GM12878 (cell line): Measurements from ENCODE around the gene CFAP97D2. TPM values are rescaled to one million over a fixed set of nuclear protein-coding genes. Genes with fewer than 3 reads are reported as not detected.

Experiments used
- ATAC-seq: fragments of 200-7000 bp; cut with Tn5 transposase; 3 replicates; pipeline ENCODE4 v1.9.1; 2020; ENCODE audit warnings: mild to moderate bottlenecking, moderate library complexity
- BruUV-seq: library from RNA; stranded (reverse); fragments of 400-500 nt; replicated peaks from 2 replicates; lab custom pipeline; 2021; lab: Mats Ljungman, UMichigan
- CTCF ChIA-PET: fragments of 300-600 bp; sonication (Branson Sonifier 250); formaldehyde crosslinking; extraction: SDS; loops from one replicate; lab custom pipeline; 2021; ENCODE audit warnings: inconsistent platforms; lab: Yijun Ruan, JAX
- POLR2A ChIA-PET: fragments of 350-600 bp; formaldehyde crosslinking; extraction: SDS; loops from one replicate; lab custom pipeline; 2021; ENCODE audit warnings: inconsistent platforms; lab: Charles Lee
- RAD21 ChIA-PET: fragments of 300-600 bp; sonication (Branson Sonifier 250); formaldehyde crosslinking; loops from one replicate; lab custom pipeline; 2023; ENCODE audit warnings: antibody characterized with exemption; ENCODE audit not compliant: unreplicated experiment; lab: Charles Lee
- SMC1A ChIA-PET: fragments of 300-600 bp; sonication (Branson Sonifier 250); formaldehyde crosslinking; loops from one replicate; lab custom pipeline; 2023; ENCODE audit not compliant: unreplicated experiment, uncharacterized antibody; lab: Charles Lee
- DNase-seq: peaks from one replicate; pipeline ENCODE4 v3.0.0-alpha.2; 2011; ENCODE audit warnings: low read depth, low spot score
- FAIRE-seq: peaks from 3 replicates; lab custom pipeline; 2011; peaks lifted over from hg19 to GRCh38; lab: Jason Lieb, UNC
- H2AFZ ChIP-seq: 2 replicates; pipeline ENCODE4 v1.6.0; 2011; ENCODE audit warnings: low read depth, low read length, control low read depth; ENCODE audit not compliant: control insufficient read depth
- H3K27ac ChIP-seq: 2 replicates; pipeline ENCODE4 v1.5.1; 2011; ENCODE audit warnings: control low read depth; ENCODE audit not compliant: control insufficient read depth, insufficient read depth
- H3K27me3 ChIP-seq, 2 experiments: replicated peaks in 1 of 2; 2 replicates each; pipeline versions ENCODE4 v1.6.0 to v1.6.1; 2011; ENCODE audit warnings: low read length in 1 of 2; ENCODE audit not compliant: control insufficient read depth in 2 of 2, insufficient read depth in 2 of 2
- H3K36me3 ChIP-seq, 2 experiments: 2 replicates each; pipeline ENCODE4 v1.5.1; 2011; ENCODE audit warnings: low read length in 1 of 2; ENCODE audit not compliant: control insufficient read depth in 2 of 2, insufficient read depth in 2 of 2
- H3K4me1 ChIP-seq: 2 replicates; pipeline ENCODE4 v1.6.1; 2011; ENCODE audit warnings: mild to moderate bottlenecking, low read length, moderate library complexity, mixed read lengths; ENCODE audit not compliant: control insufficient read depth, insufficient read depth
- H3K4me2 ChIP-seq: 2 replicates; pipeline ENCODE4 v1.6.0; 2011; ENCODE audit warnings: control low read depth; ENCODE audit not compliant: control insufficient read depth, insufficient read depth
- H3K4me3 ChIP-seq: fragments of 200-600 bp; sonication (generic); 2 replicates; pipeline ENCODE4 v1.5.1; 2016
- H3K79me2 ChIP-seq: 2 replicates; pipeline ENCODE4 v1.6.0; 2011; ENCODE audit warnings: low read length; ENCODE audit not compliant: control insufficient read depth, insufficient read depth
- H3K9ac ChIP-seq: 2 replicates; pipeline ENCODE4 v1.8.0; 2011; ENCODE audit warnings: low read length, control low read depth, mixed read lengths; ENCODE audit not compliant: control insufficient read depth, insufficient read depth
- H3K9me3 ChIP-seq: replicated peaks from 3 replicates; pipeline ENCODE4 v1.5.1; 2011; ENCODE audit warnings: mild to moderate bottlenecking, low read length; ENCODE audit not compliant: control insufficient read depth, insufficient read depth
- H4K20me1 ChIP-seq: 2 replicates; pipeline ENCODE4 v1.6.0; 2011; ENCODE audit not compliant: control insufficient read depth, insufficient read depth
- ASH2L ChIP-seq: fragments of 300-600, 200-600 bp; sonication (generic); IDR thresholded peaks from 2 replicates; pipeline ENCODE4 v1.6.1; 2017; ENCODE audit warnings: low read depth, mild to moderate bottlenecking, borderline replicate concordance
- KDM1A ChIP-seq: fragments of 200-600 bp; sonication (generic); IDR thresholded peaks from 2 replicates; pipeline ENCODE4 v1.6.1; 2016; ENCODE audit warnings: borderline replicate concordance
- MTA2 ChIP-seq: fragments of 450-650 bp; IDR thresholded peaks from 2 replicates; pipeline ENCODE4 v1.6.1; 2016; ENCODE audit warnings: low read depth, mild to moderate bottlenecking, moderate library complexity
- NR2C1 ChIP-seq: fragments of 450-650 bp; IDR thresholded peaks from 2 replicates; pipeline ENCODE4 v1.6.1; 2017; ENCODE audit warnings: antibody characterized with exemption, mild to moderate bottlenecking, moderate library complexity
- PML ChIP-seq: IDR thresholded peaks from 2 replicates; pipeline ENCODE4 v1.6.1; 2012; ENCODE audit warnings: low read length, inconsistent platforms
- RFX5 ChIP-seq: IDR thresholded peaks from 2 replicates; pipeline ENCODE4 v1.6.1; 2011; ENCODE audit warnings: low read depth, low read length, improper control_type of control experiment
- SMC3 ChIP-seq: IDR thresholded peaks from 2 replicates; pipeline ENCODE4 v1.6.1; 2011; ENCODE audit warnings: low read length, improper control_type of control experiment, borderline replicate concordance
- TARDBP ChIP-seq: IDR thresholded peaks from 2 replicates; pipeline ENCODE4 v1.6.1; 2016; ENCODE audit warnings: borderline replicate concordance
- WGBS: methylation state at CpG from one replicate; pipeline ENCODE4 v1.1.6; 2016; ENCODE audit warnings: low lambda C conversion rate; ENCODE audit not compliant: insufficient replicate concordance, insufficient coverage; ENCODE audit errors: missing lambda C conversion rate; 5-methylcytosine and 5-hydroxymethylcytosine counted together
- in situ Hi-C: fragments of 300-500 bp; cut with MboI; formaldehyde crosslinking; loops from 9 replicates; pipeline ENCODE4 v1.14.3; 2018; ENCODE audit warnings: mixed read lengths
- intact Hi-C: fragments of 100-400 bp; cut with micrococcal nuclease; formaldehyde crosslinking; loops from one replicate; pipeline ENCODE4 v1.14.2; 2022; ENCODE audit not compliant: unreplicated experiment
- polyA plus RNA-seq, 11 experiments: library from polyadenylated mRNA; depleted of rRNA in 4 of 11; unstranded in 6 of 11; stranded (reverse) in 5 of 11; fragments of >200 nt; fragmentation: Nextera tagmentation in 4 of 11; fragmentation: Illumina TruSeq in 1 of 11; extraction: Ambion mirVana in 4 of 11; extraction: Trizol in 1 of 11; gene quantifications; 1 replicate in 1 of 11; 2 replicates in 10 of 11; pipeline versions ENCODE4 v1.2.1 to v1.2.3, GENCODE V29; 2011 to 2016; ENCODE audit warnings: inconsistent platforms in 2 of 11, missing spikeins in 2 of 11, low read depth in 1 of 11
- total RNA-seq, 4 experiments: library from RNA; depleted of rRNA in 3 of 4; stranded (reverse); fragments of >200 nt in 3 of 4; fragmentation: Illumina TruSeq in 1 of 4; extraction: Trizol in 1 of 4; gene quantifications; 2 replicates each; pipeline versions ENCODE4 v1.2.1 to v1.2.3, GENCODE V29; 2013 to 2021
- TF ChIP-seq, protein P1 (sequence below): fragments of 450-650 bp; IDR thresholded peaks from 2 replicates; pipeline ENCODE4 v1.6.1; 2014; ENCODE audit warnings: mild to moderate bottlenecking
- TF ChIP-seq, protein P2 (sequence below): fragments of 450-650 bp; formaldehyde crosslinking; IDR thresholded peaks from 2 replicates; pipeline ENCODE4 v1.5.0; 2022; ENCODE audit warnings: mild to moderate bottlenecking, missing genetic modification characterization
- TF ChIP-seq, protein P3 (sequence below): IDR thresholded peaks from 2 replicates; pipeline ENCODE4 v1.6.1; 2012; ENCODE audit warnings: low read depth, low read length, improper control_type of control experiment
- TF ChIP-seq, protein P4 (sequence below): fragments of 450-650 bp; IDR thresholded peaks from 2 replicates; pipeline ENCODE4 v1.6.1; 2017; ENCODE audit warnings: mild to moderate bottlenecking, moderate library complexity

CFAP97D2 gene
- total and polyA plus RNA-seq, 10 of the 15 experiments (the other 5 are each of a cell fraction or from before 2014, with no cell fraction given), result not detected

DNA sequence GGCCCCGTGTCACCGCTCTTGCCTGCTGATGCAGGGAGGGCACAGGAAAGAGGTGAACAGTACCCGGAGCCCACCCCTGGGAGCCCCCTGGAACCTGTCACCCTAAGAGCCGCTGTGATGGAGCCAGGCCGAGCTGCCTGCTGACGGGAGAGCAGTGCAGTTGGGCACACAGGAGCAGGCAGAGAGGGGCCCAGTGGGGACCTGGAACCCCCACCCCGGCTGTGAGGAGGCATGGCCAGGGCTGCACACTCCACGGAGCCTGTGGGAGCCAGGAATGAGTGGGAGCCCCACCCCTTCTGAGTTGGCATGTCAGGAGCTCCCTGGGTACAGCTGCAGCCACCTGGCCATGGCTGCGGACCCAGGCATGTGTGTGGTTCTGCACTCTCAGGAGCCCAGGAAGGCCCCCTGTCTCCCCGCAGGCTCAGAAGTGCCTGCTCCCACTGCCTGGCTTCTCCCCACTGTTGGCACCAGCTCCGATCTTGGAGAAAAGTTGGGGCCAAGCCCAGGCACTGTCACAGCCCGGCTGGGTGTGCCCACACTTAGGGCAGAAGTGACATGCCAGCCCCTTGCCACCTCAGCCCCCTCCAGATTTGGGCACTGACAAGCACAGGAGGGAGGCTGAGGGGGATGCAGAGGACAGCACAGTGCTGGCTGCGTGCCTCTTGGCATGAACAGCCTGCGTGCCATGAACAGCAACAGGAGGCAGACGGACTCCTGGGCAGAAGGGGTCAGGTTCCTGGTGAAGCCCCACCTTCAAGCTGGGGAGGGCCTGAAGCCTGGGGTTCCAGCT lies 6.3 kb downstream of the CFAP97D2 start (continued):
- no peak for TF ChIP-seq MTA2
- TF ChIP-seq PML, result no peak
- TF ChIP-seq NR2C1, result no peak
- TF ChIP-seq, protein P1, sequence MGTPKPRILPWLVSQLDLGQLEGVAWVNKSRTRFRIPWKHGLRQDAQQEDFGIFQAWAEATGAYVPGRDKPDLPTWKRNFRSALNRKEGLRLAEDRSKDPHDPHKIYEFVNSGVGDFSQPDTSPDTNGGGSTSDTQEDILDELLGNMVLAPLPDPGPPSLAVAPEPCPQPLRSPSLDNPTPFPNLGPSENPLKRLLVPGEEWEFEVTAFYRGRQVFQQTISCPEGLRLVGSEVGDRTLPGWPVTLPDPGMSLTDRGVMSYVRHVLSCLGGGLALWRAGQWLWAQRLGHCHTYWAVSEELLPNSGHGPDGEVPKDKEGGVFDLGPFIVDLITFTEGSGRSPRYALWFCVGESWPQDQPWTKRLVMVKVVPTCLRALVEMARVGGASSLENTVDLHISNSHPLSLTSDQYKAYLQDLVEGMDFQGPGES, result no peak
- TF ChIP-seq, all 136 proteins: peak for 0

DNA sequence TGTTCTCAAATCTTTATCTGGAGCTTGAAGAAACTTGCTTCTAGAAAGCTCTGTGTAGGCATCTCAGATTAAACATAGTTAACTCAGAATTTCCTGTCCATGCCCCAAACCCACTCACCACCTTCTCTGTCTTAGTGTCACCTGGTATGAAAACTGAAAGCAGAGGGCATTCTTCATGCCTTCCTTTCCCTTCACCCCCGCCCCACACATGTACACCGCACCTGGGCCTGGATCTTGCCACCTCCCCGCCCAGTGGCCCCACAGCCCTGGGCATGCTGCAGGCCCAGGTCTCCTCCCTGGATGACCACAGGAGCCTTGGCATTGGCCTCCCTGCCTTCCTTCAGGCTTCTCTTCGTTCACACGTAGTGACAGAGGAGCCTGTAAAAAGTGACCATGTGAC lies 15.8 kb downstream of the CFAP97D2 start:
- ChIA-PET RAD21 (interaction anchor here (1.2 kb wide), 1 partner anchor 28 kb away, joined by 3 read pairs; no protein-coding TSS in a partner anchor), CTCF (no interaction called here), SMC1A (interaction anchor here (1.4 kb wide), 1 partner anchor 49 kb away, joined by 3 read pairs; no protein-coding TSS in a partner anchor), POLR2A (no interaction called here)
- Histone ChIP-seq H3K9me3 (no peaks in the 10 kb centered on the region; the same call in 2 of the 3 replicates), H3K4me2 (no peak overlapping the region), H3K36me3 (no peaks in the 10 kb centered on the region), H3K27ac (no peak overlapping the region), H3K4me3 (no peak overlapping the region), H4K20me1 (no peaks in the 10 kb centered on the region), H3K9ac (no peak overlapping the region), H3K4me1 (no peaks in the 10 kb centered on the region), H3K27me3 (no peaks in the 10 kb centered on the region; a peak in 1 of 4 replicates), H3K79me2 (no peaks in the 10 kb centered on the region), H2AFZ (no peak overlapping the region)
- ATAC-seq (no peak), DNase-seq (no peak), FAIRE-seq (no peak)
- intact Hi-C loops, result no loop called here
- 33% methylated on average over 5 of the region's 5 CpGs for WGBS
- in situ Hi-C loops, result no loop called here
- BruUV-seq, result no TSS peak
- TF ChIP-seq, protein P2, sequence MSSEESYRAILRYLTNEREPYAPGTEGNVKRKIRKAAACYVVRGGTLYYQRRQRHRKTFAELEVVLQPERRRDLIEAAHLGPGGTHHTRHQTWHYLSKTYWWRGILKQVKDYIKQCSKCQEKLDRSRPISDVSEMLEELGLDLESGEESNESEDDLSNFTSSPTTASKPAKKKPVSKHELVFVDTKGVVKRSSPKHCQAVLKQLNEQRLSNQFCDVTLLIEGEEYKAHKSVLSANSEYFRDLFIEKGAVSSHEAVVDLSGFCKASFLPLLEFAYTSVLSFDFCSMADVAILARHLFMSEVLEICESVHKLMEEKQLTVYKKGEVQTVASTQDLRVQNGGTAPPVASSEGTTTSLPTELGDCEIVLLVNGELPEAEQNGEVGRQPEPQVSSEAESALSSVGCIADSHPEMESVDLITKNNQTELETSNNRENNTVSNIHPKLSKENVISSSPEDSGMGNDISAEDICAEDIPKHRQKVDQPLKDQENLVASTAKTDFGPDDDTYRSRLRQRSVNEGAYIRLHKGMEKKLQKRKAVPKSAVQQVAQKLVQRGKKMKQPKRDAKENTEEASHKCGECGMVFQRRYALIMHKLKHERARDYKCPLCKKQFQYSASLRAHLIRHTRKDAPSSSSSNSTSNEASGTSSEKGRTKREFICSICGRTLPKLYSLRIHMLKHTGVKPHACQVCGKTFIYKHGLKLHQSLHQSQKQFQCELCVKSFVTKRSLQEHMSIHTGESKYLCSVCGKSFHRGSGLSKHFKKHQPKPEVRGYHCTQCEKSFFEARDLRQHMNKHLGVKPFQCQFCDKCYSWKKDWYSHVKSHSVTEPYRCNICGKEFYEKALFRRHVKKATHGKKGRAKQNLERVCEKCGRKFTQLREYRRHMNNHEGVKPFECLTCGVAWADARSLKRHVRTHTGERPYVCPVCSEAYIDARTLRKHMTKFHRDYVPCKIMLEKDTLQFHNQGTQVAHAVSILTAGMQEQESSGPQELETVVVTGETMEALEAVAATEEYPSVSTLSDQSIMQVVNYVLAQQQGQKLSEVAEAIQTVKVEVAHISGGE (CRISPR knock-in tag), result no peak
- TF ChIP-seq TARDBP, result no peak
- no peak for TF ChIP-seq SMC3
- TF ChIP-seq KDM1A, result no peak
- TF ChIP-seq MTA2, result no peak
- TF ChIP-seq, protein P3, sequence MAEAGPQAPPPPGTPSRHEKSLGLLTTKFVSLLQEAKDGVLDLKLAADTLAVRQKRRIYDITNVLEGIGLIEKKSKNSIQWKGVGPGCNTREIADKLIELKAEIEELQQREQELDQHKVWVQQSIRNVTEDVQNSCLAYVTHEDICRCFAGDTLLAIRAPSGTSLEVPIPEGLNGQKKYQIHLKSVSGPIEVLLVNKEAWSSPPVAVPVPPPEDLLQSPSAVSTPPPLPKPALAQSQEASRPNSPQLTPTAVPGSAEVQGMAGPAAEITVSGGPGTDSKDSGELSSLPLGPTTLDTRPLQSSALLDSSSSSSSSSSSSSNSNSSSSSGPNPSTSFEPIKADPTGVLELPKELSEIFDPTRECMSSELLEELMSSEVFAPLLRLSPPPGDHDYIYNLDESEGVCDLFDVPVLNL, result no peak
- TF ChIP-seq RFX5, result no peak
- TF ChIP-seq ASH2L, result no peak
- TF ChIP-seq, protein P4, sequence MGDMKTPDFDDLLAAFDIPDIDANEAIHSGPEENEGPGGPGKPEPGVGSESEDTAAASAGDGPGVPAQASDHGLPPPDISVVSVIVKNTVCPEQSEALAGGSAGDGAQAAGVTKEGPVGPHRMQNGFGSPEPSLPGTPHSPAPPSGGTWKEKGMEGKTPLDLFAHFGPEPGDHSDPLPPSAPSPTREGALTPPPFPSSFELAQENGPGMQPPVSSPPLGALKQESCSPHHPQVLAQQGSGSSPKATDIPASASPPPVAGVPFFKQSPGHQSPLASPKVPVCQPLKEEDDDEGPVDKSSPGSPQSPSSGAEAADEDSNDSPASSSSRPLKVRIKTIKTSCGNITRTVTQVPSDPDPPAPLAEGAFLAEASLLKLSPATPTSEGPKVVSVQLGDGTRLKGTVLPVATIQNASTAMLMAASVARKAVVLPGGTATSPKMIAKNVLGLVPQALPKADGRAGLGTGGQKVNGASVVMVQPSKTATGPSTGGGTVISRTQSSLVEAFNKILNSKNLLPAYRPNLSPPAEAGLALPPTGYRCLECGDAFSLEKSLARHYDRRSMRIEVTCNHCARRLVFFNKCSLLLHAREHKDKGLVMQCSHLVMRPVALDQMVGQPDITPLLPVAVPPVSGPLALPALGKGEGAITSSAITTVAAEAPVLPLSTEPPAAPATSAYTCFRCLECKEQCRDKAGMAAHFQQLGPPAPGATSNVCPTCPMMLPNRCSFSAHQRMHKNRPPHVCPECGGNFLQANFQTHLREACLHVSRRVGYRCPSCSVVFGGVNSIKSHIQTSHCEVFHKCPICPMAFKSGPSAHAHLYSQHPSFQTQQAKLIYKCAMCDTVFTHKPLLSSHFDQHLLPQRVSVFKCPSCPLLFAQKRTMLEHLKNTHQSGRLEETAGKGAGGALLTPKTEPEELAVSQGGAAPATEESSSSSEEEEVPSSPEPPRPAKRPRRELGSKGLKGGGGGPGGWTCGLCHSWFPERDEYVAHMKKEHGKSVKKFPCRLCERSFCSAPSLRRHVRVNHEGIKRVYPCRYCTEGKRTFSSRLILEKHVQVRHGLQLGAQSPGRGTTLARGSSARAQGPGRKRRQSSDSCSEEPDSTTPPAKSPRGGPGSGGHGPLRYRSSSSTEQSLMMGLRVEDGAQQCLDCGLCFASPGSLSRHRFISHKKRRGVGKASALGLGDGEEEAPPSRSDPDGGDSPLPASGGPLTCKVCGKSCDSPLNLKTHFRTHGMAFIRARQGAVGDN, result no peak
